GM23248 (cell line): ENCODE data around the gene ERI3.

ENCODE experiments used
- EZH2 ChIP-seq: fragments of 200-600 bp; sonication (generic); IDR thresholded peaks from 2 replicates; pipeline ENCODE4 v1.6.1; 2018; ENCODE audit warnings: antibody characterized with exemption, mild to moderate bottlenecking; ENCODE audit not compliant: insufficient read depth, poor library complexity, severe bottlenecking
- EZH2phosphoT487 ChIP-seq: fragments of 200-600 bp; sonication (generic); IDR thresholded peaks from 2 replicates; pipeline ENCODE4 v1.6.1; 2018; ENCODE audit warnings: antibody characterized with exemption, moderate library complexity, mild to moderate bottlenecking, low read depth; ENCODE audit not compliant: insufficient read depth

DNA sequence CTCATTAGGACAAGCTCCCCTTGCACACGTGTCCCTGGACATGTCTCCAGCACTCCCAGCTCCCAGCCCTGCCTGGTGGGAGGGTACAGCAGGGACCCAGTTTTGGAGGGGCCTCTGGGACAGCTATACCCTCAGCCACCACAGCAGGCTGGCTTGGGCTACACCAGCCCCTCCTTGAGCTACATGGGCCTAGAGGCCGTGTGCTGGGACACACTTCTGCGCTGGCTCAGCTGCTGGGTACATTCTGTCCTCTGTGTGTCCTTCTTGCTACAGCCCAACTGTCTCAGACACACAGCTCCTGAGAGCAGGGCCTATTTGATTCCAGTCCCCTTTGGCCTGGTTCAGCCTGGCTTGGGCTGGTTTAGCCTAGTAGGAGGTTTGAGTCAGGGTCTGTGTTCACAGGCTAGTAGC, 115.1 kb downstream of the ERI3 start:
- TF ChIP-seq EZH2phosphoT487, result no peak
- no peak for TF ChIP-seq EZH2
